ENCODE results near the gene ERVK3-1.
A peak's percentile ranks its signal among the peaks of the same experiment; 100 is the strongest.
"Not testable (repeated sequence)": the region's sequence is repeated elsewhere in the genome, so short reads cannot be mapped to it uniquely, and the experiment has no call there.

The ERVK3-1 gene

DNA sequence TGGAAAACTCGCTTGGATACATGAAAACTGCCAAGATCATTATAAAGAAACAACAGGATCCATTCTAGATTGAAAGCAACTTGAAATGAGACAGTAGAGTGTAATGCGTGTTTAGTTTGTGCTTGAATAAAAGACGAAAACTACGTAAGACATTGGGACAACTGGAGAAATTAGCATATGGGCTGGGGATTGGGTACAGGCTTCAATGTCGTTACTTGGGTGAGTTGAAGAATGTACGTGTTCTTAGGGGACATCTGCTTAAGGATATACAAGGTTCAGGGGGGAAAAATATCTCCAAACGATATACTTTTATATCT lies 471 bp upstream of the ERVK3-1 start:
- no peak for DNase-seq (ENCODE audit: low spot score)

- DNase-seq (ENCODE audit: low spot score) = peak; percentile 22
Measured at GRCh38 chr19:58305932-58306323, 751 bp downstream of the ERVK3-1 start.

DNA sequence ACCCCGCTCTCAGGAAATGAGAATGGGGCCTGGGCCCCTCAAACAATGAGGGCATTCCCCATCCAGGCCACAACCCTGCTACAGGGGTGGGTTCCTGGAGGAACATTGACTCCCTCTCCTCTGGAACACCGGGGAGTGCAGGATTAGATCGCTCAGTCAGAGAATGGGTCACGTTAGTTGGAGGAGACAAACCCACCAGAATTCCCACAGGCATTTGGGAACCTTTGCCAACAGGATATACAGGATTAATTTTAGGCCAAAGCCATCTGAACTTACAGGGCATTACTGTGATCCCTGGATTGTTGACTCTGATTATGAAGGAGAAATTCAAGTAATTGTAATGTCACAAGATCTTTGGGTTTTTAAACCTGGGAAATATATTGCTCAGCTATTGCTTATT lies 2.6 kb downstream of the ERVK3-1 start:
- no peak for DNase-seq (ENCODE audit: low spot score)

GRCh38 chr19:58310685-58311084 lies 5.5 kb downstream of the ERVK3-1 start:
- DNase-seq (ENCODE audit: low spot score) = not testable (repeated sequence)

DNA sequence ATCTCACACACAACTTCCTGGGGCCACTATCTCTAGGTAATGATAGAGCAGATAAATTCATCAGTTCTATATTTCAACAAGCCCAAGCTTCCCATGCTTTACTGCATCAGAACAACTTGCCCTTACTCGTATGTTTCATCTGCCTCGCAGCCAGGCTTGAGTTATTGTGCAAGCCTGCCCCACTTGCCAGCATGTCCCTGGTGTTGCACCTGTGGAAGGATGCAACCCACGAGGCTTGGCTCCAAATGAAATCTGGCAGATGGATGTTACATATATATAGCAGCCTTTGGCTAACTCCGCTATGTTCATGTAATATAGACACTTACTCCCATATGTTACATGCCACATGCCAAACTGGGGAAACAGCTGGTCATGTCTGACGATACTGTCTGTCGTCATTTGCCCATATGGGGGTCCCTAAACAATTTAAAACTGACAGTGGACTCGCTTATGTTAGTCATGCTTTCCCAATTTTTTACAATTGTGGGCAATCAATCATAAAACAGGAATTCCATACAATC lies 6.2 kb downstream of the ERVK3-1 start:
- no peak for DNase-seq (ENCODE audit: low spot score)

GRCh38 chr19:58315580-58315979 lies 10.4 kb downstream of the ERVK3-1 start:
- DNase-seq (ENCODE audit: low spot score) = no peak

DNA sequence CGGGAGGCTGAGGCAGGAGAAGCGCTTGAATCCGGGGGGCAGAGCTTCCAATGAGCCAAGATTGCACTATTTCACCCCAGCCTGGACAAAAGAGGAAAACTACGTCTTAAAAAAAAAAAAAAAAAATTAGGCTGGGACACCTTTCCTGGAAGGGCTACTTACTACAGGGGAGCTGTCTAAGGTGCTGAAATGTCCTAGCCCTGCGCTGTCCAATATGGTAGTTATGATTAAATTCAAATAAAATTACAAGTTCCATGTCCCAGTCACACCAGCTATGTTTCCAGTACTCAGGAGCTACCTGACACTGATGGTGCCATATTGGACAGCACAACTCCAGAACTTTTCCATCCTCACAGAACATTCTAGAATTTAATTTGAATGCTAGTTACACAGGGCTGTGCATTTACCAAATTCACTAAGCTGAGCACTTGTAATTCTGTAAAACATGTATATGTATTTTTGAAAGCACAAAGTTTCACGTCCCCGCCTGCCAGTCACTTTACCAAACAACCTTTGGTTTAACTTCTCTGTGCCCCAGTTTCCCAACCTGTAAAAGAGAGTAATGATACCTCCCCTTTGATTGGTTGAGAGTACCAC lies 12.4 kb downstream of the ERVK3-1 start:
- DNase-seq (ENCODE audit: low spot score) = no peak

GRCh38 chr19:58318297-58318696 lies 13.1 kb downstream of the ERVK3-1 start:
- DNase-seq (ENCODE audit: low spot score) = no peak

DNA sequence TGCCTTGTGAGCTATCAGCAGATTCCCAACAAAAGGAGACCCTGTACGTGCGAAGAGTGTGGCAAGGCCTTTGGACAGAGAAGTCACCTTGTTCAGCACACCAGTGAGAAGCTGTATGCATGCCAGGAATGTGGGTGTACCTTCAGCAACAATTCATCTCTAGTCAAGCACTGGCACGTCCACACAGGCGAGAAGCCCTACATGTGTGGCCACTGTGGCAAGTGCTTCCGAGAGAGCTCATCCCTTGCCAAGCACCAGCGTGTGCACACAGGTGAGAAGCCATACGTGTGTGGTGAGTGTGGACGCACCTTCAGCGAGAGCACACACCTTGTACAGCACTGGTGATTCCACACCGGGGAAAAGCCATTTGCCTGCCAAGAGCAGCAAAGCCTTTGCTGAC lies 14.1 kb downstream of the ERVK3-1 start:
- DNase-seq (ENCODE audit: low spot score) = no peak

DNA sequence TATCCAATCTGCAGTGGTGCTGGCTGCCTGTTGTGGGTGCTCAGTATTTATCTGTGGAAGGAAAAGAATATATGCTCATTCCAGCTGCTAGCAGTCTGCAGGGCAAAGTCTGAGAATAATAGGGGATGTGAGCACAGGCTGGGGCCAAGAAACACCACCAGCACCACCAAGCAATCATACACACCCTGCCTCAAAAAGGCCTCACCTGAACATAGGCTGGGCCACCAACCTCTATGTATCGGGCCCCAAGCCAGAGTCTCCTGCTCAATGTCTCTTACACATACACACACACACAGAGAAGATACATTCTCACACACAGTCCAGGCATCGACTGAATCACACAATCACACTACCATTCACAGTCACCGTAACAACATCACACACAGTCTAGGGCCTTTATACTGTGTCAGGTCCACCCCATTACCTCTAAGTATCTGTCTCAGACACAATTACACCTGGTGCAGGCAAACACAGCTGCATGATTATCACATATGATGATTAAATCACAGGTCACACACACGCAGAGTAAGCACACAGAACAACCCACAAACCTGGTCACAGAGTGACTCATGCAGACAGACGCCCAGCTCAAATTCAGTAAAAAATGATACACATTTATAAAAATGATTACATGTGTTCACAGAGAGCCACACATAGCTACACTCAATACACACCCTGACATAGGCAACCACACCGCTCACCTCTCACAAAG lies 20.3 kb downstream of the ERVK3-1 start:
- no peak for DNase-seq (ENCODE audit: low spot score)

- no peak for DNase-seq (ENCODE audit: low spot score)
Measured at GRCh38 chr19:58326501-58326913, 21.3 kb downstream of the ERVK3-1 start.

DNA sequence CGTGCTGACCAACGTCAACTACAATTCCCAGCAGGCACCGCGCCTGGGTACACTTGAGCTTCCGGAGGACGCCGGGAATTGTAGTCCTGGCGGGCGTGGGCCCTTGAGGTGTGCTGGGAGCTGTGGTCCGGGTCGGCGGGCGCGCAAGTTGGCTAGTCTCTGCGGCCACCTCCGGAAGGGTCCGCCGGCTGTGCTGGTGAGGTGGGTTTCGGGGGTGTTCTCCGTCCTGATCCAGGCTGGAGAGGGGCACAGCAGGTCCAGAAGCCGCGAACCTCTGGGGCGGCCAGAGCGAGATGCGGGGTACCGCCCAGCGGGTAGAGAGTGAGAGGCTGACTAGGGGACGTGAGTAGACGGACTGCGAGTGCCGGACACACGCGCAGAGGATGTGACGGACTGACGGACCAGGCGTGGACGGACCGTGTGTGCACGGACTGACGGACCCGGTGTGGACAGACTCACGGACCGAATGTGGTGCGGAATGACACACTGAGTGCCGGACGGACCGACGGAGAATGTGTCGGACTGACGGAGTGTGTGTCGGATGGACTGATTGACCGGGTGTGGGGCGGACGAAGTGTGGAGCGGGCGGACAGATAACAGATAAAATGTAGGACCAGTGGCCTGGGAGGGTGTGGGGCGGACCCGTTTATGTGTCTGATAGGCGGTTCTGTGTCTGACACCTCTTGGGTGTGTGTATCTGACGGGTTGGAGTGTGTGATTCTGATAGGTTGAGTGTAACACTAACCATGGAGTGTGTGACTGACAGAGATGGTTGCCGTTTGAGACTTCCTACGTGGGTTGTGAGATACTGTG lies 21.9 kb downstream of the ERVK3-1 start, which contains the start of gene ZSCAN22:
Gene ZSCAN22, plus strand, starts transcription at position 81 of the 813 bp plus-strand sequence. CDS start 7,809 bp downstream, outside the sequence.
- peak; percentile 93 for DNase-seq (ENCODE audit: low spot score)

DNA sequence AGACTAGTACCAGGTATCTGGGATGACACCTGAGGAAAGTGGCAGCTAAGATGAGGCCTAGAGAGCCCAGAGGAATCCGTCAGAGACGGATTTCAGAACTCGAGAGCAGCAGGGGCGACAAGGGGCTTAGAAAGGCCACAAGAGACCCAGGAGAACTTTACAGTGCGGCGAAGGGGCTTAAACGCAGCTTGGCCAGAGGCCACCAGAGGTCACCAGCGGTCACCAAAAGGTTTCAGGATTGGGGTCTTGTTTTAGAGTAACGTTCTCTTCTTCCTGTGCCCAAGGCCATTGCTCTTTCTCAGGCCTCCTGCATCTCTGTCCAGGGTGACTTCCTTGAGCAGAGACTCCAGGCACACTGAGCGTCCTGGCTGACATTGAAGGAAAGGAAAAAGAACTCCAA lies 23.8 kb downstream of the ERVK3-1 start:
- DNase-seq (ENCODE audit: low spot score) = no peak

- DNase-seq (ENCODE audit: low spot score) = no peak
Measured at GRCh38 chr19:58330458-58330857, 25.3 kb downstream of the ERVK3-1 start.

DNA sequence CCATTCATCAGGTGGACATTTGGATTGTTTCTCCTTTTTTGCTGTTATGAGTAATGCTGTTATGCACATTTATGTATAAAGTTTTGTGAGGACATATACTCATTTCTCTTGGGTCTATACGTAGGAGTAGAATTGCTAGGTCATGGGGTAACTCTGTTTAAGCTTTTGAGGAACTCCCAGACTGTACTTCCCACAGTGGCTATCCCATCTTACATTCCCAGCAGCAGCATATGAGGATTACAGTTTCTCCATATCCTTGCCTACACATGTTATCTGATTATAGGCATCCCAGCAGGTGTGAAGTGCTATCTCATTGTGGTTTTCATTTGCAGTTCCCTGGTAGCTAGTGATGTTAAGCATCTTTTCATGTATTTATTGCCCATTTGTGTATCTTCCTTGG lies 27.5 kb downstream of the ERVK3-1 start:
- DNase-seq (ENCODE audit: low spot score) = no peak

DNA sequence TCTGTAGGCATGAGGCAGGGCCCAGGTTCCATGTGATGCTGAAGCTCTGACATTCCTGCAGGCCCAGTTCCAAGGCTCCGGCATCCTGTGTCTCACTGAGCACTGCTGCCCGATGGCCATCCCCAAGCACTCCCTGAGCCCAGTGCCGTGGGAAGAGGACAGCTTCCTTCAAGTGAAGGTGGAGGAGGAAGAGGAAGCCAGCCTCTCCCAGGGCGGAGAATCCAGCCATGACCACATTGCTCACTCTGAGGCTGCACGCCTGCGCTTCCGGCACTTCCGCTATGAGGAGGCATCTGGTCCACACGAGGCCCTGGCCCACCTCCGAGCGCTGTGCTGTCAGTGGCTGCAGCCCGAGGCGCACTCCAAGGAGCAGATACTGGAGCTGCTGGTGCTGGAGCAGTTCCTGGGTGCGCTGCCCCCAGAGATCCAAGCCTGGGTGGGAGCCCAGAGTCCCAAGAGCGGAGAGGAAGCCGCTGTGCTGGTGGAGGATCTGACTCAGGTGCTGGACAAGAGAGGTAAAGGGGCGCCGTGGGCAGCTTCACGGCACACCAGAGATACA lies 29.6 kb downstream of the ERVK3-1 start:
- DNase-seq (ENCODE audit: low spot score) = no peak

DNA sequence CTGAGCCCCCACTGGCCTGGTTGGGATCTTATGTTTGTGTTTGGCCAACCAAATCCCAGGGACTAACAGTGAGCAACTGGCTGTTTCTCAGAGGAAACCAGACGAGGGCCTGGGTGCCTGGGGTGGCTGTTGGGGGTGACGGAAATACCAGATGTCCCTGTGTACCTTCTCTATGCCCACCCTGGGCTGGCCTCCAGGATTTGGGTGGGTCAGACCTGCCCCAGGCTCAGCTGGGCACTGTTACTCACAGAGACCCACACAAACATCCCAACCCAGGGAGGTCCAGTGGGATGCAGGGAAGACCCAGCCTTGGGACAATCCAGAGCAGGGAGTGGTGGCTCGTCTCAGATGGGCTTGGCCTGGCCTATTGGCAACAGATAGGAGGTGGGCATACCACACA lies 30.5 kb downstream of the ERVK3-1 start:
- no peak for DNase-seq (ENCODE audit: low spot score)

GRCh38 chr19:58336216-58336615 lies 31.0 kb downstream of the ERVK3-1 start:
- no peak for DNase-seq (ENCODE audit: low spot score)

DNA sequence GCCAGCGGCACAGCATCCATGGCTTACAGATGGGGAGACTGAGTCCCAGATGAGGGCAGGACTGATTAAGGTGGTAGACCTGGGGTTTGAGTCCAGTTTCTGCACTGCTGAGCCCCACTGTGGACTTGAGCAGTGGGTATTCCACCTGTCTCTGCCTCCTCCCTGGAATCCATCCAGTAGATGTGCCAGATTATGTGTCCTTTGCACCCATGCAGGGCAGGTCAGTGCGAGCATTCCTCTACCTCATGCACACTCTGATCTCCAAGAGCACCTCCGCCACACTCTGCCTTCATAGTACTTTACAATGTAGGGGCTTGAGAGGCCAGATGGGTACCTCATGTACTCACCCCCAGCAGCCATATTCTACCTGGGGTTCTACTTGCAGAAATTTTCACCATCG lies 31.6 kb downstream of the ERVK3-1 start:
- no peak for DNase-seq (ENCODE audit: low spot score)

DNA sequence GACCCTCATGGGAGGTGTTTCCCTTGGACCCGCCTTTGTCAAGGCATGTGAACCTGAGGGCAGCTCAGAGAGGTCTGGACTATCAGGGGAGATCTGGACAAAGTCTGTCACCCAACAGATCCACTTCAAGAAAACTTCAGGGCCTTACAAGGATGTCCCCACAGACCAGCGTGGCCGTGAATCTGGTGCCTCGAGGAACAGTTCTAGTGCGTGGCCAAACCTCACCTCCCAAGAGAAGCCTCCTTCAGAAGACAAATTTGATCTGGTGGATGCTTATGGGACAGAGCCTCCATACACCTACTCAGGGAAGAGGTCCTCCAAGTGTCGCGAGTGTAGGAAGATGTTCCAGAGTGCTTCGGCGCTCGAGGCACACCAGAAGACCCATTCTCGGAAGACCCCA lies 33.2 kb downstream of the ERVK3-1 start:
- DNase-seq (ENCODE audit: low spot score) = no peak

DNA sequence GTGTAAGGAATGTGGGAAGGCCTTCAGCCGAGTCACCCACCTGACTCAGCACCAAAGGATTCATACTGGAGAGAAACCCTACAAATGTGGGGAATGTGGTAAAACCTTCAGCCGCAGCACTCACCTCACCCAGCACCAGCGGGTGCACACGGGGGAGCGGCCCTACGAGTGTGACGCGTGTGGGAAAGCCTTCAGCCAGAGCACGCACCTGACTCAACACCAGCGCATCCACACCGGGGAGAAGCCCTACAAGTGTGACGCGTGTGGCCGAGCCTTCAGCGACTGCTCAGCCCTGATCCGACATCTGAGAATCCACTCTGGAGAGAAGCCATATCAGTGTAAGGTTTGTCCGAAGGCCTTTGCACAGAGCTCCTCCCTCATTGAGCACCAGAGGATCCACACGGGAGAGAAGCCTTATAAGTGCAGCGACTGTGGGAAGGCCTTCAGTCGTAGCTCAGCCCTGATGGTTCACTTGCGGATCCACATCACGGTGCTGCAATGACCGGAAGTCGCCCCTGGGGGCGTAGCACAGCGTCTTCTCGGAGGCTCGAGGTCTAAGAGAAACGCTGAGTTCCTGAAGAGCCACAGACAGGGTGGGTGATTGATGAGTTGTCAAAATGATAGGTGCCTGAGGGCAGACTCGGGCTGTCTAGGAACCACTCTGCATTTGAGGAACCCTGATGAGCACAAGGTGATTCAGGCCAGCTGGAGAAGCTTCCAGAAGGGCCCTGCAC lies 33.8 kb downstream of the ERVK3-1 start:
- DNase-seq (ENCODE audit: low spot score) = no peak

DNA sequence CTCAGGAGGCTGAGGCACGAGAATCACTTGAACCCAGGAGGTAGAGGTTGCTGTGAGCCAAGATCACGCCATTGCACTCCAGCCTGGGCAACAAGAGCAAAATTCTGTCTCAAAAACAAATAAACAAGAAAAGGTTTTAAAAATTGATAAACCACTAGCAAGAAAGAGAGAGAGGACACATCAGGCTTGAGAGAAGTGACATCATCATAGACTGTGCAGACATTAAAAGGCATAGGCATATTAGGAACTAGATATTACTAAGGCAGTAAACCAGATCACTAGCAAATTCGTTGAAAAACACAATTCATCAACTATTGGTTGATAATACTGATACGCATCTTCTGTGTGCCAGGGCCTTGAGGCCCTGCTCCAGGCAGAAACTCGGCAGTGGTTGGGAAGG lies 40.4 kb downstream of the ERVK3-1 start:
- no peak for DNase-seq (ENCODE audit: low spot score)

Measured in germinal center (tissue), 1 donor.